ENCODE measurements around the gene MON2. TPM values are rescaled to one million over a fixed set of nuclear protein-coding genes. Genes with fewer than 3 reads are reported as not detected.

MON2 gene
- total and polyA plus RNA-seq, 10 of the 15 experiments (the other 5 are each of a cell fraction or from before 2014, with no cell fraction given) = 5.4 to 34.3 (median 23.4) TPM

DNA sequence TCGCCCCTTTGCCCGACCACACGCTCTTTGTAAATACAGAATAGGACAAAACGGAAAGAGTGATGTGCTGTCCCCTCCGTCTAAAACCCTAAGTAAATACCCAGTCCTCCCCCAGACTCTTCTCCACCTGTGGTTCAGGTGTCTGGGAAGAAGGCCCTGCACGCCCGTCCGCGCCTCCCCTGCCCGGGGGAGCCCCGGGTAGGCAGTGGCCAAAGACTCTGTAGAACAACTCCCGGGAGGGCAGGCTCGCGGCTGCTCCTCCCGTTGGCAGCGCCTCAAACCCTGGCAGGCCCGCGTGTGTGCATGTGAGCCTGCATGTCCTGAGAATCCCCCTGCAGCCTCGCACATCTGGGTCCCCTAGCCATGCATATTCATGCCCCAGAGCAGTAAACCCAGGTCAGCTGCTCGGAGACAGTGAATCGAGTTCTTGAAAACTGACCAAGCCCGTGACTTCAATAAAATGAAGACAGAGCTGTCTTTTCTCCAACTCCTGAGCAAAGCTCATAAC, 165.8 kb downstream of the MON2 start:
- H3K9ac ChIP-seq (ENCODE audit: control insufficient read depth, insufficient read depth, low read length) = peak overlapping the region; percentile 30; the same call in 1 of the 2 replicates
- H2AFZ ChIP-seq (ENCODE audit: control insufficient read depth, low read depth, low read length) = peak overlapping the region; percentile 75
- H3K36me3 ChIP-seq (ENCODE audit: control insufficient read depth in 2 of 2, insufficient read depth in 2 of 2, low read length in 1 of 2) = no peaks in the 10 kb centered on the region
- POLR2A ChIA-PET = no interaction called here
- no TSS peak for BruUV-seq (replicated peaks)
- H4K20me1 ChIP-seq (ENCODE audit: control insufficient read depth, insufficient read depth) = no peaks in the 10 kb centered on the region
- peak; percentile 71 for ATAC-seq
- WGBS (ENCODE audit: insufficient coverage, insufficient replicate concordance, low lambda C conversion rate, missing lambda C conversion rate) = 0% methylated on average over 22 of the region's 22 CpGs
- SMC1A ChIA-PET (ENCODE audit: uncharacterized antibody, unreplicated experiment) = interaction anchor here (0.6 to 1.5 kb wide), 6 partner anchors 20 to 166 kb away, joined by 3 to 5 read pairs (median 4); no protein-coding TSS in a partner anchor
- in situ Hi-C loops (cut with MboI) (no loop called here), intact Hi-C loops (cut with micrococcal nuclease; ENCODE audit: unreplicated experiment) (no loop called here)
- peaks cover 2 to 8% of the 10 kb centered on the region in 2 experiments for H3K27me3 ChIP-seq (replicated peaks in 1 of 2; ENCODE audit: control insufficient read depth in 2 of 2, insufficient read depth in 2 of 2, low read length in 1 of 2)
- no peak for FAIRE-seq
- H3K9me3 ChIP-seq (replicated peaks; ENCODE audit: control insufficient read depth, insufficient read depth, low read length) = no peaks in the 10 kb centered on the region
- H3K4me1 ChIP-seq (ENCODE audit: control insufficient read depth, insufficient read depth, low read length) = peaks cover 3% of the 10 kb centered on the region
- CTCF ChIA-PET = interaction anchor here (0.8 to 1.6 kb wide), 4 partner anchors 17 to 165 kb away, joined by 3 to 6 read pairs (median 4); no protein-coding TSS in a partner anchor
- H3K4me3 ChIP-seq = peak overlapping the region; percentile 61
- no peaks in the 10 kb centered on the region for H3K79me2 ChIP-seq (ENCODE audit: control insufficient read depth, insufficient read depth, low read length)
- TF ChIP-seq ZNF274 (IDR thresholded peaks at IDR 0.05; ENCODE audit: insufficient read depth, insufficient read length) (no peak), RAD51 (IDR thresholded peaks at IDR 0.05) (no peak), POU2F2 (IDR thresholded peaks at IDR 0.05; ENCODE audit: borderline replicate concordance, low read depth, low read length) (peak; percentile 70; the same call in 1 of the 3 replicates), TCF3 (IDR thresholded peaks at IDR 0.05; ENCODE audit: borderline replicate concordance, insufficient read depth, low read depth, low read length) (no peak)
- DNase-seq (ENCODE audit: low read depth, low spot score) = no peak
- no peak overlapping the region for H3K27ac ChIP-seq (ENCODE audit: control insufficient read depth, insufficient read depth)
- RAD21 ChIA-PET (ENCODE audit: unreplicated experiment) = interaction anchor here (0.9 to 1.5 kb wide), 5 partner anchors 8 to 162 kb away, joined by 3 to 5 read pairs (median 4); no protein-coding TSS in a partner anchor
- H3K4me2 ChIP-seq (ENCODE audit: control insufficient read depth, insufficient read depth) = peak overlapping the region; percentile 98

DNA sequence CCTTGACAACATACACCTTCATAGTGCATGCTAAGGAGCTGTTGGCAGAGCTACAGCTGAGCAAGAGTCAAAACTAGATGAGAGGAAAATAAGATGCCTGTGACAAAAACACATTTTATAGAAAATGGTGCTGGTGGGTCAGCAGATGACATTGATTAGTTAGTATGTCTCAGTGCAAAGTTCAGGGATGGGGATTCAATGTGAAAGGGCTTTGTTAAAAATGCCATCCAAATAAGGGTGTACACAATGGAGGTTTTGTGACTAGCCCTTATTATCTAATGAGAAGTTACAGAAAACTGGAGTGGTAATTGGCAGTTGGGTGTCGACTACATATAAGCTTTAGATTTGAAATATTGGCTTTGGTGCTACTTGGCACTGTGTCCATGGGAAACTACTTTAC, 169.0 kb downstream of the MON2 start:
- WGBS (ENCODE audit: insufficient coverage, insufficient replicate concordance, low lambda C conversion rate, missing lambda C conversion rate) = 64% methylated on average over 1 of the region's 1 CpG
- CTCF ChIA-PET = interaction anchor here (1.5 kb wide), 1 partner anchor 159 kb away, joined by 4 read pairs; no protein-coding TSS in a partner anchor
- intact Hi-C loops (cut with micrococcal nuclease; ENCODE audit: unreplicated experiment) = no loop called here
- in situ Hi-C loops (cut with MboI) = no loop called here
- ATAC-seq (no peak), FAIRE-seq (no peak), DNase-seq (ENCODE audit: low read depth, low spot score) (no peak)
- Histone ChIP-seq H4K20me1 (ENCODE audit: control insufficient read depth, insufficient read depth) (no peaks in the 10 kb centered on the region), H3K4me2 (ENCODE audit: control insufficient read depth, insufficient read depth) (no peak overlapping the region), H3K9me3 (replicated peaks; ENCODE audit: control insufficient read depth, insufficient read depth, low read length) (no peaks in the 10 kb centered on the region), H3K27ac (ENCODE audit: control insufficient read depth, insufficient read depth) (no peak overlapping the region), H3K79me2 (ENCODE audit: control insufficient read depth, insufficient read depth, low read length) (no peaks in the 10 kb centered on the region), H3K9ac (ENCODE audit: control insufficient read depth, insufficient read depth, low read length) (no peak overlapping the region), H2AFZ (ENCODE audit: control insufficient read depth, low read depth, low read length) (no peak overlapping the region), H3K27me3 (replicated peaks in 1 of 2; ENCODE audit: control insufficient read depth in 2 of 2, insufficient read depth in 2 of 2, low read length in 1 of 2) (peaks cover 2 to 8% of the 10 kb centered on the region in 2 experiments), H3K36me3 (ENCODE audit: control insufficient read depth in 2 of 2, insufficient read depth in 2 of 2, low read length in 1 of 2) (no peaks in the 10 kb centered on the region), H3K4me1 (ENCODE audit: control insufficient read depth, insufficient read depth, low read length) (peaks cover 3% of the 10 kb centered on the region), H3K4me3 (no peak overlapping the region)
- SMC1A ChIA-PET (ENCODE audit: uncharacterized antibody, unreplicated experiment) = interaction anchor here (0.8 to 1.3 kb wide), 4 partner anchors 14 to 162 kb away, joined by 4 to 7 read pairs (median 4); no protein-coding TSS in a partner anchor
- RAD21 ChIA-PET (ENCODE audit: unreplicated experiment) = interaction anchor here (1.3 kb wide), 1 partner anchor 33 kb away, joined by 3 read pairs; no protein-coding TSS in a partner anchor
- no TSS peak for BruUV-seq (replicated peaks)
- POLR2A ChIA-PET = interaction anchor here (0.5 kb wide), 1 partner anchor 134 kb away, joined by 3 read pairs; no protein-coding TSS in a partner anchor
- no peak for TF ChIP-seq CBX3 (IDR thresholded peaks at IDR 0.05; ENCODE audit: borderline replicate concordance, low read depth)
- TF ChIP-seq MTA3 (IDR thresholded peaks at IDR 0.05; ENCODE audit: borderline replicate concordance, low read length) = no peak
- no peak for TF ChIP-seq IKZF1 (conservative IDR thresholded peaks at IDR 0.05)
- no peak for TF ChIP-seq BRCA1 (IDR thresholded peaks at IDR 0.05; ENCODE audit: low read depth, low read length)
- TF ChIP-seq, protein P1, sequence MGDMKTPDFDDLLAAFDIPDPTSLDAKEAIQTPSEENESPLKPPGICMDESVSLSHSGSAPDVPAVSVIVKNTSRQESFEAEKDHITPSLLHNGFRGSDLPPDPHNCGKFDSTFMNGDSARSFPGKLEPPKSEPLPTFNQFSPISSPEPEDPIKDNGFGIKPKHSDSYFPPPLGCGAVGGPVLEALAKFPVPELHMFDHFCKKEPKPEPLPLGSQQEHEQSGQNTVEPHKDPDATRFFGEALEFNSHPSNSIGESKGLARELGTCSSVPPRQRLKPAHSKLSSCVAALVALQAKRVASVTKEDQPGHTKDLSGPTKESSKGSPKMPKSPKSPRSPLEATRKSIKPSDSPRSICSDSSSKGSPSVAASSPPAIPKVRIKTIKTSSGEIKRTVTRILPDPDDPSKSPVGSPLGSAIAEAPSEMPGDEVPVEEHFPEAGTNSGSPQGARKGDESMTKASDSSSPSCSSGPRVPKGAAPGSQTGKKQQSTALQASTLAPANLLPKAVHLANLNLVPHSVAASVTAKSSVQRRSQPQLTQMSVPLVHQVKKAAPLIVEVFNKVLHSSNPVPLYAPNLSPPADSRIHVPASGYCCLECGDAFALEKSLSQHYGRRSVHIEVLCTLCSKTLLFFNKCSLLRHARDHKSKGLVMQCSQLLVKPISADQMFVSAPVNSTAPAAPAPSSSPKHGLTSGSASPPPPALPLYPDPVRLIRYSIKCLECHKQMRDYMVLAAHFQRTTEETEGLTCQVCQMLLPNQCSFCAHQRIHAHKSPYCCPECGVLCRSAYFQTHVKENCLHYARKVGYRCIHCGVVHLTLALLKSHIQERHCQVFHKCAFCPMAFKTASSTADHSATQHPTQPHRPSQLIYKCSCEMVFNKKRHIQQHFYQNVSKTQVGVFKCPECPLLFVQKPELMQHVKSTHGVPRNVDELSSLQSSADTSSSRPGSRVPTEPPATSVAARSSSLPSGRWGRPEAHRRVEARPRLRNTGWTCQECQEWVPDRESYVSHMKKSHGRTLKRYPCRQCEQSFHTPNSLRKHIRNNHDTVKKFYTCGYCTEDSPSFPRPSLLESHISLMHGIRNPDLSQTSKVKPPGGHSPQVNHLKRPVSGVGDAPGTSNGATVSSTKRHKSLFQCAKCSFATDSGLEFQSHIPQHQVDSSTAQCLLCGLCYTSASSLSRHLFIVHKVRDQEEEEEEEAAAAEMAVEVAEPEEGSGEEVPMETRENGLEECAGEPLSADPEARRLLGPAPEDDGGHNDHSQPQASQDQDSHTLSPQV (IDR thresholded peaks at IDR 0.05) = no peak
- no peak for TF ChIP-seq NR2C2 (IDR thresholded peaks at IDR 0.05; ENCODE audit: borderline replicate concordance, control insufficient read depth, insufficient read length, low read depth)
- TF ChIP-seq EED (IDR thresholded peaks at IDR 0.05; ENCODE audit: low read depth) = no peak
- no peak for TF ChIP-seq ESRRA (IDR thresholded peaks at IDR 0.05; ENCODE audit: low read length)
- TF ChIP-seq CHD4 (IDR thresholded peaks at IDR 0.05) = no peak
- TF ChIP-seq RUNX3 (IDR thresholded peaks at IDR 0.05; ENCODE audit: low read length) = no peak
